GM23338 (cell line): ENCODE data around the gene DNAAF3. TPM values are rescaled to one million over a fixed set of nuclear protein-coding genes. Genes with fewer than 3 reads are reported as not detected.

Experiments used
- ATAC-seq: fragments of 200-7000 bp; cut with Tn5 transposase; 3 replicates; pipeline ENCODE4 v1.9.1; 2020
- DNase-seq: peaks from one replicate; pipeline ENCODE4 v3.0.0-alpha.2; 2015; ENCODE audit warnings: low spot score
- H2AFZ ChIP-seq: fragments of 200-600 bp; sonication (generic); 2 replicates; pipeline ENCODE4 v1.8.0; 2016; ENCODE audit warnings: antibody characterized with exemption, mild to moderate bottlenecking, moderate library complexity
- H3F3A ChIP-seq: fragments of 200-600 bp; sonication (generic); replicated peaks from 2 replicates; pipeline ENCODE4 v1.8.0; 2017; ENCODE audit warnings: antibody characterized with exemption, mixed run types, low read depth
- H3K27ac ChIP-seq: fragments of 200-600 bp; sonication (generic); 2 replicates; pipeline ENCODE4 v1.6.1; 2016; ENCODE audit warnings: low read depth
- H3K27me3 ChIP-seq: fragments of 200-600 bp; sonication (generic); 2 replicates; pipeline ENCODE4 v1.8.0; 2016; ENCODE audit warnings: mild to moderate bottlenecking, mixed run types, moderate library complexity; ENCODE audit not compliant: insufficient read depth
- H3K36me3 ChIP-seq: fragments of 200-600 bp; sonication (generic); 2 replicates; pipeline ENCODE4 v1.8.0; 2016; ENCODE audit warnings: mild to moderate bottlenecking; ENCODE audit not compliant: insufficient read depth
- H3K4me1 ChIP-seq: fragments of 200-600 bp; sonication (generic); 2 replicates; pipeline ENCODE4 v1.8.0; 2016; ENCODE audit warnings: mild to moderate bottlenecking, moderate library complexity; ENCODE audit not compliant: insufficient read depth
- H3K4me2 ChIP-seq: fragments of 200-600 bp; sonication (generic); 2 replicates; pipeline ENCODE4 v1.7.1; 2017; ENCODE audit warnings: mixed run types
- H3K4me3 ChIP-seq: fragments of 200-600 bp; sonication (generic); 2 replicates; pipeline ENCODE4 v1.6.1; 2016; ENCODE audit warnings: mixed run types
- H3K79me2 ChIP-seq: fragments of 200-600 bp; sonication (generic); replicated peaks from 2 replicates; pipeline ENCODE4 v1.8.0; 2017; ENCODE audit warnings: mild to moderate bottlenecking; ENCODE audit not compliant: insufficient read depth
- H3K9me2 ChIP-seq: fragments of 200-600 bp; sonication (generic); 2 replicates; pipeline ENCODE4 v1.8.0; 2017; ENCODE audit not compliant: insufficient read depth
- H4K20me1 ChIP-seq: fragments of 200-600 bp; sonication (generic); replicated peaks from 2 replicates; pipeline ENCODE4 v1.8.0; 2017; ENCODE audit warnings: mild to moderate bottlenecking; ENCODE audit not compliant: insufficient read depth
- H3K27ac Mint-ChIP-seq: 2 replicates; pipeline ENCODE4 v1.8.0; 2020; ENCODE audit warnings: inconsistent platforms, mild to moderate bottlenecking, moderate library complexity, mixed read lengths
- H3K27me3 Mint-ChIP-seq: 3 replicates; pipeline ENCODE4 v1.8.0; 2022; ENCODE audit warnings: low read depth, mild to moderate bottlenecking, moderate library complexity, mixed read lengths, inconsistent platforms; ENCODE audit not compliant: insufficient read depth, poor library complexity
- H3K36me3 Mint-ChIP-seq: 3 replicates; pipeline ENCODE4 v1.8.0; 2021; ENCODE audit warnings: low read depth, mild to moderate bottlenecking, inconsistent platforms, moderate library complexity, mixed read lengths
- H3K4me1 Mint-ChIP-seq: 3 replicates; pipeline ENCODE4 v1.8.0; 2020; ENCODE audit warnings: mild to moderate bottlenecking, inconsistent platforms, mixed read lengths
- H3K4me3 Mint-ChIP-seq: 3 replicates; pipeline ENCODE4 v1.8.0; 2021; ENCODE audit warnings: moderate library complexity, mild to moderate bottlenecking, inconsistent platforms, mixed read lengths
- H3K9me3 Mint-ChIP-seq: 3 replicates; pipeline ENCODE4 v1.8.0; 2020; ENCODE audit warnings: moderate library complexity, mild to moderate bottlenecking, inconsistent platforms, mixed read lengths
- JUNB ChIP-seq: IDR thresholded peaks from one replicate; pipeline ENCODE4 v1.6.1; 2016; ENCODE audit warnings: antibody characterized with exemption; ENCODE audit not compliant: unreplicated experiment
- STAT1 ChIP-seq: IDR thresholded peaks from one replicate; pipeline ENCODE4 v1.6.1; 2016; ENCODE audit warnings: antibody characterized with exemption; ENCODE audit not compliant: unreplicated experiment
- ZNF331 ChIP-seq: fragments of 250-450 bp; sonication (Bioruptor Pico); IDR thresholded peaks from 2 replicates; pipeline ENCODE4 v1.5.0; 2020; ENCODE audit warnings: low read depth, mild to moderate bottlenecking, moderate library complexity
- polyA plus RNA-seq: library from polyadenylated mRNA; unstranded; fragments of >200 nt; fragmentation: Nextera tagmentation; extraction: Ambion mirVana; gene quantifications from 2 replicates; pipeline ENCODE4 v1.2.1, GENCODE V29; 2016
- total RNA-seq: library from RNA; depleted of rRNA; stranded (reverse); fragments of >200 nt; shearing (Covaris generic); gene quantifications from 2 replicates; pipeline ENCODE4 v1.2.3, GENCODE V29; 2014
- TF ChIP-seq, protein P1 (sequence below): fragments of 250-450 bp; sonication (Bioruptor Pico); IDR thresholded peaks from 2 replicates; pipeline ENCODE4 v1.5.0; 2020; ENCODE audit warnings: mild to moderate bottlenecking, moderate library complexity
- TF ChIP-seq, protein P2 (sequence below): IDR thresholded peaks from one replicate; pipeline ENCODE4 v1.6.1; 2018; ENCODE audit warnings: antibody characterized with exemption; ENCODE audit not compliant: unreplicated experiment
- TF ChIP-seq, protein P3 (sequence below): IDR thresholded peaks from 2 replicates; pipeline ENCODE4 v1.6.1; 2016; ENCODE audit warnings: antibody characterized with exemption

The DNAAF3 gene
- total and polyA plus RNA-seq, 2 experiments from 2014 or later: 8.5 to 9.0 TPM

DNA sequence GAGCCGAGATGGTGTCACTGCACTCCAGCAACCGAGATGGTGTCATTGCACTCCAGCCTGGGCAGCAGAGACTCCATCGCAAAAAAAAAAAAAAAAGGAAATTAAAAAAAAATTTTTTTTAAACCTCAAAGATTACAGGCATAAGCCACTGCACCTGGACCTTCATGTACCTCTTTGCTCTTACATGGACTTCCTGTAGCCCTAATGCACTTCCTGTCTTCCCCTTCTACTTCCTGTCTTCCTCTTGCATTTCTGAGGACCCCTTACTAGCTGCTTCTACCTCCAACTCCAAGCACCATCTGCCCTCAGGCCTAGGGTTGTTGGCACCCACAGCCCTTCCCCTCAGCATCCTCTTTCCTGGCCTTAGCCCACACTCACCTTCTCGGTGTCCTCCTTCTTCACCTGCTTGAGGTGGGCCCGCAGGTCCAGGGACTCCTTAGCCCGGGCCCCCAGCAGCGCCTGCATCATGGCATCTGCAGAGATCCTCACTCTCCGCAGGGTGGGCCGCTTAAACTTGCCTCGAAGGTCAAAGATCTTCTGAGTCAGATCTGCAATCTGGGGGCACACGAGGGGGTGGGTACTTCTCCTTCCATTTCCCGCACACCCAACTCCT is 12.7 kb downstream of the DNAAF3 start (continued):
- TF ChIP-seq, protein P1, sequence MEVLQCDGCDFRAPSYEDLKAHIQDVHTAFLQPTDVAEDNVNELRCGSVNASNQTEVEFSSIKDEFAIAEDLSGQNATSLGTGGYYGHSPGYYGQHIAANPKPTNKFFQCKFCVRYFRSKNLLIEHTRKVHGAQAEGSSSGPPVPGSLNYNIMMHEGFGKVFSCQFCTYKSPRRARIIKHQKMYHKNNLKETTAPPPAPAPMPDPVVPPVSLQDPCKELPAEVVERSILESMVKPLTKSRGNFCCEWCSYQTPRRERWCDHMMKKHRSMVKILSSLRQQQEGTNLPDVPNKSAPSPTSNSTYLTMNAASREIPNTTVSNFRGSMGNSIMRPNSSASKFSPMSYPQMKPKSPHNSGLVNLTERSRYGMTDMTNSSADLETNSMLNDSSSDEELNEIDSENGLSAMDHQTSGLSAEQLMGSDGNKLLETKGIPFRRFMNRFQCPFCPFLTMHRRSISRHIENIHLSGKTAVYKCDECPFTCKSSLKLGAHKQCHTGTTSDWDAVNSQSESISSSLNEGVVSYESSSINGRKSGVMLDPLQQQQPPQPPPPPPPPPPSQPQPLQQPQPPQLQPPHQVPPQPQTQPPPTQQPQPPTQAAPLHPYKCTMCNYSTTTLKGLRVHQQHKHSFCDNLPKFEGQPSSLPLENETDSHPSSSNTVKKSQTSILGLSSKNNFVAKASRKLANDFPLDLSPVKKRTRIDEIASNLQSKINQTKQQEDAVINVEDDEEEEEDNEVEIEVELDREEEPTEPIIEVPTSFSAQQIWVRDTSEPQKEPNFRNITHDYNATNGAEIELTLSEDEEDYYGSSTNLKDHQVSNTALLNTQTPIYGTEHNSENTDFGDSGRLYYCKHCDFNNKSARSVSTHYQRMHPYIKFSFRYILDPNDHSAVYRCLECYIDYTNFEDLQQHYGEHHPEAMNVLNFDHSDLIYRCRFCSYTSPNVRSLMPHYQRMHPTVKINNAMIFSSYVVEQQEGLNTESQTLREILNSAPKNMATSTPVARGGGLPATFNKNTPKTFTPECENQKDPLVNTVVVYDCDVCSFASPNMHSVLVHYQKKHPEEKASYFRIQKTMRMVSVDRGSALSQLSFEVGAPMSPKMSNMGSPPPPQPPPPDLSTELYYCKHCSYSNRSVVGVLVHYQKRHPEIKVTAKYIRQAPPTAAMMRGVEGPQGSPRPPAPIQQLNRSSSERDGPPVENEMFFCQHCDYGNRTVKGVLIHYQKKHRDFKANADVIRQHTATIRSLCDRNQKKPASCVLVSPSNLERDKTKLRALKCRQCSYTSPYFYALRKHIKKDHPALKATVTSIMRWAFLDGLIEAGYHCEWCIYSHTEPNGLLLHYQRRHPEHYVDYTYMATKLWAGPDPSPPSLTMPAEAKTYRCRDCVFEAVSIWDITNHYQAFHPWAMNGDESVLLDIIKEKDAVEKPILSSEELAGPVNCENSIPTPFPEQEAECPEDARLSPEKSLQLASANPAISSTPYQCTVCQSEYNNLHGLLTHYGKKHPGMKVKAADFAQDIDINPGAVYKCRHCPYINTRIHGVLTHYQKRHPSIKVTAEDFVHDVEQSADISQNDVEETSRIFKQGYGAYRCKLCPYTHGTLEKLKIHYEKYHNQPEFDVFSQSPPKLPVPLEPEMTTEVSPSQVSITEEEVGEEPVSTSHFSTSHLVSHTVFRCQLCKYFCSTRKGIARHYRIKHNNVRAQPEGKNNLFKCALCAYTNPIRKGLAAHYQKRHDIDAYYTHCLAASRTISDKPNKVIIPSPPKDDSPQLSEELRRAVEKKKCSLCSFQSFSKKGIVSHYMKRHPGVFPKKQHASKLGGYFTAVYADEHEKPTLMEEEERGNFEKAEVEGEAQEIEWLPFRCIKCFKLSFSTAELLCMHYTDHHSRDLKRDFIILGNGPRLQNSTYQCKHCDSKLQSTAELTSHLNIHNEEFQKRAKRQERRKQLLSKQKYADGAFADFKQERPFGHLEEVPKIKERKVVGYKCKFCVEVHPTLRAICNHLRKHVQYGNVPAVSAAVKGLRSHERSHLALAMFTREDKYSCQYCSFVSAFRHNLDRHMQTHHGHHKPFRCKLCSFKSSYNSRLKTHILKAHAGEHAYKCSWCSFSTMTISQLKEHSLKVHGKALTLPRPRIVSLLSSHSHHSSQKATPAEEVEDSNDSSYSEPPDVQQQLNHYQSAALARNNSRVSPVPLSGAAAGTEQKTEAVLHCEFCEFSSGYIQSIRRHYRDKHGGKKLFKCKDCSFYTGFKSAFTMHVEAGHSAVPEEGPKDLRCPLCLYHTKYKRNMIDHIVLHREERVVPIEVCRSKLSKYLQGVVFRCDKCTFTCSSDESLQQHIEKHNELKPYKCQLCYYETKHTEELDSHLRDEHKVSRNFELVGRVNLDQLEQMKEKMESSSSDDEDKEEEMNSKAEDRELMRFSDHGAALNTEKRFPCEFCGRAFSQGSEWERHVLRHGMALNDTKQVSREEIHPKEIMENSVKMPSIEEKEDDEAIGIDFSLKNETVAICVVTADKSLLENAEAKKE (CRISPR knock-in tag): no peak
- TF ChIP-seq ZNF331 (no peak), STAT1 (no peak)
- TF ChIP-seq, protein P2, sequence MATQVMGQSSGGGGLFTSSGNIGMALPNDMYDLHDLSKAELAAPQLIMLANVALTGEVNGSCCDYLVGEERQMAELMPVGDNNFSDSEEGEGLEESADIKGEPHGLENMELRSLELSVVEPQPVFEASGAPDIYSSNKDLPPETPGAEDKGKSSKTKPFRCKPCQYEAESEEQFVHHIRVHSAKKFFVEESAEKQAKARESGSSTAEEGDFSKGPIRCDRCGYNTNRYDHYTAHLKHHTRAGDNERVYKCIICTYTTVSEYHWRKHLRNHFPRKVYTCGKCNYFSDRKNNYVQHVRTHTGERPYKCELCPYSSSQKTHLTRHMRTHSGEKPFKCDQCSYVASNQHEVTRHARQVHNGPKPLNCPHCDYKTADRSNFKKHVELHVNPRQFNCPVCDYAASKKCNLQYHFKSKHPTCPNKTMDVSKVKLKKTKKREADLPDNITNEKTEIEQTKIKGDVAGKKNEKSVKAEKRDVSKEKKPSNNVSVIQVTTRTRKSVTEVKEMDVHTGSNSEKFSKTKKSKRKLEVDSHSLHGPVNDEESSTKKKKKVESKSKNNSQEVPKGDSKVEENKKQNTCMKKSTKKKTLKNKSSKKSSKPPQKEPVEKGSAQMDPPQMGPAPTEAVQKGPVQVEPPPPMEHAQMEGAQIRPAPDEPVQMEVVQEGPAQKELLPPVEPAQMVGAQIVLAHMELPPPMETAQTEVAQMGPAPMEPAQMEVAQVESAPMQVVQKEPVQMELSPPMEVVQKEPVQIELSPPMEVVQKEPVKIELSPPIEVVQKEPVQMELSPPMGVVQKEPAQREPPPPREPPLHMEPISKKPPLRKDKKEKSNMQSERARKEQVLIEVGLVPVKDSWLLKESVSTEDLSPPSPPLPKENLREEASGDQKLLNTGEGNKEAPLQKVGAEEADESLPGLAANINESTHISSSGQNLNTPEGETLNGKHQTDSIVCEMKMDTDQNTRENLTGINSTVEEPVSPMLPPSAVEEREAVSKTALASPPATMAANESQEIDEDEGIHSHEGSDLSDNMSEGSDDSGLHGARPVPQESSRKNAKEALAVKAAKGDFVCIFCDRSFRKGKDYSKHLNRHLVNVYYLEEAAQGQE: no peak

DNA sequence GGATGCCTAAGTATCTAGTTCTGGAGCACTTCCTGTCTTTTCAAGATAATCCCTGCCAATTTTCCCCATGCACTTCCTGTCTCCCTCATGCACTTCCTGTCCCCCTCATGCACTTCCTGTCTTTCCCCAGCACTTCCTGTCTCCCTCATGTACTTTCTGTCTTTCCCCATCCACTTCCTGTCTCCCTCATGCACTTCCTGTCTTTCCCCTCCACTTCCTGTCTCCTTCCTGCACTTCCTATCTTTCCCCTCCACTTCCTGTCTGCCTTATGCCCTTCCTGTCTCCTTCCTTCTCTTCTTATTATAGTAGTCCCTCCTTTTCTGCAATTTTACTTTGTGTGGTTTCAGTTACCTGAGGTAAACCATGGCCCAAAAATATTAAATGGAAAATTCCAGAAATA is 14.4 kb downstream of the DNAAF3 start:
- H3K4me2 ChIP-seq: no peak overlapping the region
- H3K27me3 ChIP-seq: peaks cover 9% of the 10 kb centered on the region; the same call in 1 of the 2 replicates
- H3K9me2 ChIP-seq: no peaks in the 10 kb centered on the region
- peaks cover 5% of the 10 kb centered on the region for H3K9me3 Mint-ChIP-seq
- H4K20me1 ChIP-seq: no peaks in the 10 kb centered on the region; the same call in 1 of the 2 replicates
- DNase-seq (no peak), ATAC-seq (no peak)
- TF ChIP-seq, protein P3, sequence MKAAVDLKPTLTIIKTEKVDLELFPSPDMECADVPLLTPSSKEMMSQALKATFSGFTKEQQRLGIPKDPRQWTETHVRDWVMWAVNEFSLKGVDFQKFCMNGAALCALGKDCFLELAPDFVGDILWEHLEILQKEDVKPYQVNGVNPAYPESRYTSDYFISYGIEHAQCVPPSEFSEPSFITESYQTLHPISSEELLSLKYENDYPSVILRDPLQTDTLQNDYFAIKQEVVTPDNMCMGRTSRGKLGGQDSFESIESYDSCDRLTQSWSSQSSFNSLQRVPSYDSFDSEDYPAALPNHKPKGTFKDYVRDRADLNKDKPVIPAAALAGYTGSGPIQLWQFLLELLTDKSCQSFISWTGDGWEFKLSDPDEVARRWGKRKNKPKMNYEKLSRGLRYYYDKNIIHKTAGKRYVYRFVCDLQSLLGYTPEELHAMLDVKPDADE: no peak
- TF ChIP-seq, protein P2: no peak
- no peak for TF ChIP-seq JUNB
- H3K27ac ChIP-seq: no peak overlapping the region
- no peak overlapping the region for H3K4me3 ChIP-seq
- peaks cover 22% of the 10 kb centered on the region for H3K4me1 ChIP-seq
- no peak overlapping the region; the same call in 2 of the 3 replicates for H3K4me3 Mint-ChIP-seq
- no peak overlapping the region for H3K27ac Mint-ChIP-seq
- H3K4me1 Mint-ChIP-seq: peaks cover 34% of the 10 kb centered on the region
- H3F3A ChIP-seq: peaks cover 16% of the 10 kb centered on the region; the same call in 1 of the 2 replicates
- peaks cover 33% of the 10 kb centered on the region for H3K36me3 Mint-ChIP-seq
- H3K27me3 Mint-ChIP-seq: peaks cover 23% of the 10 kb centered on the region
- H3K79me2 ChIP-seq: no peaks in the 10 kb centered on the region
- no peaks in the 10 kb centered on the region; the same call in 1 of the 2 replicates for H3K36me3 ChIP-seq
- no peak overlapping the region for H2AFZ ChIP-seq
